Measurements from ENCODE around the gene PKP2.

GRCh38 chr12:32868885-32869284, 27.7 kb downstream of the PKP2 start:
- TF ChIP-seq CTCF (conservative IDR thresholded peaks at IDR 0.05; ENCODE audit: low read length), result no peak
- no peak for TF ChIP-seq EZH2phosphoT487 (IDR thresholded peaks at IDR 0.05; ENCODE audit: borderline replicate concordance, low read depth, low read length)

All from OCI-LY7 (cell line).